22Rv1 (cell line): ENCODE results near the gene CERK.

Experiments
- ZFX ChIP-seq: fragments of 450-650 bp; IDR thresholded peaks from 2 replicates; pipeline ENCODE4 v1.6.1; 2017; ENCODE audit warnings: antibody characterized with exemption, borderline replicate concordance
- TF ChIP-seq, protein P1 (sequence below): fragments of 450-650 bp; IDR thresholded peaks from 2 replicates; pipeline ENCODE4 v1.5.1; 2017; ENCODE audit warnings: mild to moderate bottlenecking

DNA sequence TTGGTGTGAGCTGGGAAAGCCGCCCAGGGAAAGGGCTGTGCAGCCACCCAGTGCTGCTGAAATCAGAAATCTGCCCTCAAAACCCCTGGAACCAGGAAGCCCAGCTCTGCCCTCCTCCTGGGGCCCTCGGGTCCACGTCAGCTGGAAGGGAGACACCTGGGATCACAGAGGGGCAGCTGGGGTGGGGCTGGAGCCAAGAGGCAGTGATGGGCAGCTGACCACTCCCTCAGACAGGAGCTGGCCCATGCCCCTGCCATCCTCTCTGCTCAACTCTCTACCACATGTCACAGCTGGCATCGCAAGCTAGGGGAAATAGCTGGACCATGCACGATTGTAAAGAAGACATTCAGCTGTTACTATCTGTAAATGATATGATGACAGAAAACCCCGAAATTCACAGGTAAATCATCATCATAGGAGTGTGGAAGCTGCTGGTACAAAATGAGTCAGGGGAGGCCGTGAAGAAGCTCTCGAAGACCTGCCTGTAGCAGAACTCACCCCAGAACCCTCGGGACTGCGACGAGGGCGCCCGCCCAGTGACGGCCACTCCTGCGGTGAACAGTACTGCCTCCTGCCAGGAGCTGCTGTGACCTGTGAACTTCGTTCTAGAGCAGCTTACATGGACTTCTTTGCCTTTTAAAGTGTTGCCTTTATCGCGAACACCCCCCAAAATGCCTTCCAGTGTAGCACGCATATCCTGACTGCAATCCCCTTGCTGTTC, 55.9 kb downstream of the CERK start:
- TF ChIP-seq, protein P1, sequence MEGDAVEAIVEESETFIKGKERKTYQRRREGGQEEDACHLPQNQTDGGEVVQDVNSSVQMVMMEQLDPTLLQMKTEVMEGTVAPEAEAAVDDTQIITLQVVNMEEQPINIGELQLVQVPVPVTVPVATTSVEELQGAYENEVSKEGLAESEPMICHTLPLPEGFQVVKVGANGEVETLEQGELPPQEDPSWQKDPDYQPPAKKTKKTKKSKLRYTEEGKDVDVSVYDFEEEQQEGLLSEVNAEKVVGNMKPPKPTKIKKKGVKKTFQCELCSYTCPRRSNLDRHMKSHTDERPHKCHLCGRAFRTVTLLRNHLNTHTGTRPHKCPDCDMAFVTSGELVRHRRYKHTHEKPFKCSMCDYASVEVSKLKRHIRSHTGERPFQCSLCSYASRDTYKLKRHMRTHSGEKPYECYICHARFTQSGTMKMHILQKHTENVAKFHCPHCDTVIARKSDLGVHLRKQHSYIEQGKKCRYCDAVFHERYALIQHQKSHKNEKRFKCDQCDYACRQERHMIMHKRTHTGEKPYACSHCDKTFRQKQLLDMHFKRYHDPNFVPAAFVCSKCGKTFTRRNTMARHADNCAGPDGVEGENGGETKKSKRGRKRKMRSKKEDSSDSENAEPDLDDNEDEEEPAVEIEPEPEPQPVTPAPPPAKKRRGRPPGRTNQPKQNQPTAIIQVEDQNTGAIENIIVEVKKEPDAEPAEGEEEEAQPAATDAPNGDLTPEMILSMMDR = no peak
- TF ChIP-seq ZFX = no peak
